D721Med (cell line): ENCODE results near the gene DPEP3.

Experiments
- DNase-seq: peaks from one replicate; pipeline ENCODE4 v3.0.0; 2011; ENCODE audit warnings: low spot score; ENCODE audit not compliant: insufficient read length
- FAIRE-seq: peaks from 2 replicates; lab custom pipeline; 2011; peaks lifted over from hg19 to GRCh38; lab: Jason Lieb, UNC
- CTCF ChIP-seq: IDR thresholded peaks from 2 replicates; pipeline ENCODE4 v1.5.1; 2012; ENCODE audit warnings: mild to moderate bottlenecking, control low read depth; ENCODE audit not compliant: insufficient read depth; ENCODE audit errors: missing control alignments

Gene DPEP3

GRCh38 chr16:67934306-67935100, 45.8 kb downstream of the DPEP3 start:
- TF ChIP-seq CTCF: no peak
- FAIRE-seq (no peak), DNase-seq (no peak)

- DNase-seq: no peak
- TF ChIP-seq CTCF: no peak
- no peak for FAIRE-seq
These were observed 46.5 kb downstream of the DPEP3 start for GRCh38 chr16:67933805-67934204.

- FAIRE-seq (no peak), DNase-seq (no peak)
- TF ChIP-seq CTCF: no peak
These were observed 47.8 kb downstream of the DPEP3 start for GRCh38 chr16:67932462-67932840.

- FAIRE-seq (no peak), DNase-seq (no peak)
- no peak for TF ChIP-seq CTCF
These were observed 48.4 kb downstream of the DPEP3 start, which contains the start of gene CTRL for GRCh38 chr16:67931712-67932461. TSS of gene CTRL (minus strand) at chr16:67931862. CDS start at chr16:67931852, 10 bp downstream.

- TF ChIP-seq CTCF: no peak
- DNase-seq (no peak), FAIRE-seq (no peak)
These were observed 49.6 kb downstream of the DPEP3 start for GRCh38 chr16:67930678-67931211.

GRCh38 chr16:67930191-67930590, 50.1 kb downstream of the DPEP3 start:
- FAIRE-seq (no peak), DNase-seq (no peak)
- no peak for TF ChIP-seq CTCF
